Tibial nerve (tissue), 3 donors: ENCODE results near the gene SAMD7.

ENCODE experiments used
- POLR2A ChIP-seq, 2 donors: fragments of 450-650 bp; IDR thresholded peaks; one replicate each; pipeline ENCODE4 v1.6.1; 2017; ENCODE audit warnings: antibody characterized with exemption in 2 of 2, mild to moderate bottlenecking in 2 of 2, moderate library complexity in 2 of 2
- TF ChIP-seq, protein P1 (sequence below), 5 experiments: fragments of 200-600 bp in 3 of 5; fragments of 450-650 bp in 2 of 5; sonication (generic) in 3 of 5; IDR thresholded peaks; one replicate each; pipeline ENCODE4 v1.5.1; 2016 to 2019; ENCODE audit warnings: antibody characterized with exemption in 5 of 5, mild to moderate bottlenecking in 3 of 5, moderate library complexity in 2 of 5

DNA sequence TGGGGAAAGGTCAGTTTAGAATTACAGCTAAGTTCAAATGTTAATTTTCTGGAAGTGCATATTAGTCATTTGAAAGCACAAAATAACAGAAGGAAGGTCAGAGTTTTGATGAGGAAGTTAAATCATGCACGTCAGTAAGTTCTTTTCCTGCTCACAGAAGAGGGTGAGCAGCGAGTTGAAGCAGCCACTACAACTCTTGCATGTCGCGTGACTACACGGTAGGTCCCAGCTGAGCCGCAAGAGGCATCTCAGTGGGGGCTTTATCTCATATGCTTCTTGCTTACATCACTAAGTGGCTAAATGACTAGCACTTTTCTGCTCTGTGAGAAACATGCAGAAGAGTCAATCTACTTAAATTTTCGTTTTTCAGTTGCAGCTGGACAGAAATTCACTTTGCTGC lies 33.9 kb downstream of the SAMD7 start:
- TF ChIP-seq, protein P1, sequence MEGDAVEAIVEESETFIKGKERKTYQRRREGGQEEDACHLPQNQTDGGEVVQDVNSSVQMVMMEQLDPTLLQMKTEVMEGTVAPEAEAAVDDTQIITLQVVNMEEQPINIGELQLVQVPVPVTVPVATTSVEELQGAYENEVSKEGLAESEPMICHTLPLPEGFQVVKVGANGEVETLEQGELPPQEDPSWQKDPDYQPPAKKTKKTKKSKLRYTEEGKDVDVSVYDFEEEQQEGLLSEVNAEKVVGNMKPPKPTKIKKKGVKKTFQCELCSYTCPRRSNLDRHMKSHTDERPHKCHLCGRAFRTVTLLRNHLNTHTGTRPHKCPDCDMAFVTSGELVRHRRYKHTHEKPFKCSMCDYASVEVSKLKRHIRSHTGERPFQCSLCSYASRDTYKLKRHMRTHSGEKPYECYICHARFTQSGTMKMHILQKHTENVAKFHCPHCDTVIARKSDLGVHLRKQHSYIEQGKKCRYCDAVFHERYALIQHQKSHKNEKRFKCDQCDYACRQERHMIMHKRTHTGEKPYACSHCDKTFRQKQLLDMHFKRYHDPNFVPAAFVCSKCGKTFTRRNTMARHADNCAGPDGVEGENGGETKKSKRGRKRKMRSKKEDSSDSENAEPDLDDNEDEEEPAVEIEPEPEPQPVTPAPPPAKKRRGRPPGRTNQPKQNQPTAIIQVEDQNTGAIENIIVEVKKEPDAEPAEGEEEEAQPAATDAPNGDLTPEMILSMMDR (IDR thresholded peaks at IDR 0.05) = no peak
- TF ChIP-seq POLR2A (IDR thresholded peaks at IDR 0.05) = no peak
